ENCODE results near the gene E4F1. TPM values are rescaled to one million over a fixed set of nuclear protein-coding genes. Genes with fewer than 3 reads are reported as not detected.
A peak's percentile ranks its signal among the peaks of the same experiment; 100 is the strongest.

E4F1 gene
- total and polyA plus RNA-seq, 9 of the 15 experiments (the other 6 are each of a cell fraction or from before 2014, with no cell fraction given), result 0.48 to 94.9 (median 20.4) TPM

DNA sequence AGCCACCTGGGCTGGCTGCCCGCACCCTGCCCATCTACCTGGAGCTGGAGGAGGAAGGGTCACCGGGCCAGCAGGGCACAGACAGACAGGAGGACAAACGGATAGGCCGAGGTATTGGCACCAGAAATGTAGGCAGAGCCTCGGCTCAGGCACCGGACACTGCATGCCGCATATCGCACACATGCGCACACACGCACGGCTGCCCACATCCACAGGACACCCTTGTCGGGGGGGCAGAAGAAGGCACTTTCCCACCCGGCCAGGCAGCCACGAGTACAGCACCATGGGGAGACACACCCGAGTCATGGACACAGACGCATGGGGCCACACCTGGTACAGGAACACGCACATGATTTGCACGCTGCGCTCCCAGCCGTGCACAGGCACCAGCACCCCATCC, 41.4 kb upstream of the E4F1 start:
- FAIRE-seq (no peak), DNase-seq (ENCODE audit: extremely low read depth in 1 of 4, low spot score in 3 of 4) (no peak), ATAC-seq (no peak)
- Histone ChIP-seq H3K27ac (ENCODE audit: extremely low read depth, low read depth, low read length) (no peak overlapping the region), H3K27me3 (ENCODE audit: control insufficient read depth in 2 of 2, insufficient read depth in 2 of 2, low read length in 2 of 2) (no peaks in the 10 kb centered on the region), H3K4me1 (replicated peaks in 1 of 2; ENCODE audit: control insufficient read depth in 2 of 2, insufficient read depth in 2 of 2, low read length in 2 of 2) (peaks cover 2 to 95% of the 10 kb centered on the region in 2 experiments; a peak in 3 of 5 replicates), H4K20me1 (replicated peaks; ENCODE audit: control insufficient read depth, insufficient read depth, low read length) (no peaks in the 10 kb centered on the region; the same call in 1 of the 2 replicates), H3K9me3 (replicated peaks; ENCODE audit: control insufficient read depth, insufficient read depth, low read depth, low read length) (no peaks in the 10 kb centered on the region), H3K4me3 (no peak overlapping the region), H2AFZ (ENCODE audit: low read depth, low read length) (no peak overlapping the region), H3K79me2 (ENCODE audit: control insufficient read depth, insufficient read depth, low read length) (no peaks in the 10 kb centered on the region), H3K9me1 (ENCODE audit: control insufficient read depth, insufficient read depth, low read length) (no peaks in the 10 kb centered on the region), H3K36me3 (ENCODE audit: control insufficient read depth, insufficient read depth, low read length) (peaks cover 8% of the 10 kb centered on the region; the same call in 1 of the 3 replicates), H3K4me2 (ENCODE audit: insufficient read depth, low read length) (no peak overlapping the region), H3K9ac (ENCODE audit: insufficient read depth in 1 of 2, low read depth in 2 of 2, low read length in 2 of 2) (peak overlapping the region in 1 of 2 experiments; percentile 83; a peak in 2 of 4 replicates)
- POLR2A ChIA-PET, result no interaction called here
- TF ChIP-seq TAF7 (tag; IDR thresholded peaks at IDR 0.05) (no peak), ZNF143 (CRISPR knock-in tag; IDR thresholded peaks at IDR 0.05) (no peak), SPI1 (IDR thresholded peaks at IDR 0.05; ENCODE audit: borderline replicate concordance, low read depth, low read length) (no peak), DMBX1 (CRISPR knock-in tag; IDR thresholded peaks at IDR 0.05; ENCODE audit: borderline replicate concordance) (no peak), SUPT5H (IDR thresholded peaks at IDR 0.05) (no peak), BDP1 (IDR thresholded peaks at IDR 0.05; ENCODE audit: insufficient read depth, insufficient read length) (no peak), ZNF444 (CRISPR knock-in tag; IDR thresholded peaks at IDR 0.05) (no peak), ZNF445 (CRISPR knock-in tag; IDR thresholded peaks at IDR 0.05; ENCODE audit: low read depth) (no peak), TCF3 (CRISPR knock-in tag; IDR thresholded peaks at IDR 0.05) (no peak), IFI16 (CRISPR knock-in tag; IDR thresholded peaks at IDR 0.05) (no peak), XRCC3 (IDR thresholded peaks at IDR 0.05) (no peak), ZNF41 (CRISPR knock-in tag; conservative IDR thresholded peaks at IDR 0.05) (no peak), SMAD4 (CRISPR knock-in tag; conservative IDR thresholded peaks at IDR 0.05) (no peak), SNRNP70 (optimal IDR thresholded peaks at IDR 0.05; ENCODE audit: low read depth, low read length) (no peak)
- TF ChIP-seq, protein P1, sequence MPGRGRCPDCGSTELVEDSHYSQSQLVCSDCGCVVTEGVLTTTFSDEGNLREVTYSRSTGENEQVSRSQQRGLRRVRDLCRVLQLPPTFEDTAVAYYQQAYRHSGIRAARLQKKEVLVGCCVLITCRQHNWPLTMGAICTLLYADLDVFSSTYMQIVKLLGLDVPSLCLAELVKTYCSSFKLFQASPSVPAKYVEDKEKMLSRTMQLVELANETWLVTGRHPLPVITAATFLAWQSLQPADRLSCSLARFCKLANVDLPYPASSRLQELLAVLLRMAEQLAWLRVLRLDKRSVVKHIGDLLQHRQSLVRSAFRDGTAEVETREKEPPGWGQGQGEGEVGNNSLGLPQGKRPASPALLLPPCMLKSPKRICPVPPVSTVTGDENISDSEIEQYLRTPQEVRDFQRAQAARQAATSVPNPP (IDR thresholded peaks at IDR 0.05; ENCODE audit: borderline replicate concordance, insufficient read depth, insufficient read length), result no peak
- TF ChIP-seq, protein P2, sequence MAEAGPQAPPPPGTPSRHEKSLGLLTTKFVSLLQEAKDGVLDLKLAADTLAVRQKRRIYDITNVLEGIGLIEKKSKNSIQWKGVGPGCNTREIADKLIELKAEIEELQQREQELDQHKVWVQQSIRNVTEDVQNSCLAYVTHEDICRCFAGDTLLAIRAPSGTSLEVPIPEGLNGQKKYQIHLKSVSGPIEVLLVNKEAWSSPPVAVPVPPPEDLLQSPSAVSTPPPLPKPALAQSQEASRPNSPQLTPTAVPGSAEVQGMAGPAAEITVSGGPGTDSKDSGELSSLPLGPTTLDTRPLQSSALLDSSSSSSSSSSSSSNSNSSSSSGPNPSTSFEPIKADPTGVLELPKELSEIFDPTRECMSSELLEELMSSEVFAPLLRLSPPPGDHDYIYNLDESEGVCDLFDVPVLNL (CRISPR knock-in tag; IDR thresholded peaks at IDR 0.05; ENCODE audit: low read depth), result no peak
- no TSS peak for BruUV-seq (replicated peaks)
- in situ Hi-C loops (cut with MboI), result no loop called here
- intact Hi-C loops (cut with micrococcal nuclease), result no loop called here
- 85% methylated on average over 15 of the region's 20 CpGs for WGBS (ENCODE audit: insufficient coverage, low coverage, missing lambda C conversion rate)
- CTCF ChIA-PET (ENCODE audit: low intra/inter-chr PET ratio), result no interaction called here

Data from K562 (cell line).